GM23338 (cell line): Measurements from ENCODE around the gene PTPRZ1. TPM values are rescaled to one million over a fixed set of nuclear protein-coding genes. Genes with fewer than 3 reads are reported as not detected.

ENCODE experiments used
- ATAC-seq: fragments of 200-7000 bp; cut with Tn5 transposase; 3 replicates; pipeline ENCODE4 v1.9.1; 2020
- DNase-seq: peaks from one replicate; pipeline ENCODE4 v3.0.0-alpha.2; 2015; ENCODE audit warnings: low spot score
- H2AFZ ChIP-seq: fragments of 200-600 bp; sonication (generic); 2 replicates; pipeline ENCODE4 v1.8.0; 2016; ENCODE audit warnings: antibody characterized with exemption, mild to moderate bottlenecking, moderate library complexity
- H3F3A ChIP-seq: fragments of 200-600 bp; sonication (generic); replicated peaks from 2 replicates; pipeline ENCODE4 v1.8.0; 2017; ENCODE audit warnings: antibody characterized with exemption, mixed run types, low read depth
- H3K27ac ChIP-seq: fragments of 200-600 bp; sonication (generic); 2 replicates; pipeline ENCODE4 v1.6.1; 2016; ENCODE audit warnings: low read depth
- H3K27me3 ChIP-seq: fragments of 200-600 bp; sonication (generic); 2 replicates; pipeline ENCODE4 v1.8.0; 2016; ENCODE audit warnings: mild to moderate bottlenecking, mixed run types, moderate library complexity; ENCODE audit not compliant: insufficient read depth
- H3K36me3 ChIP-seq: fragments of 200-600 bp; sonication (generic); 2 replicates; pipeline ENCODE4 v1.8.0; 2016; ENCODE audit warnings: mild to moderate bottlenecking; ENCODE audit not compliant: insufficient read depth
- H3K4me1 ChIP-seq: fragments of 200-600 bp; sonication (generic); 2 replicates; pipeline ENCODE4 v1.8.0; 2016; ENCODE audit warnings: mild to moderate bottlenecking, moderate library complexity; ENCODE audit not compliant: insufficient read depth
- H3K4me2 ChIP-seq: fragments of 200-600 bp; sonication (generic); 2 replicates; pipeline ENCODE4 v1.7.1; 2017; ENCODE audit warnings: mixed run types
- H3K4me3 ChIP-seq: fragments of 200-600 bp; sonication (generic); 2 replicates; pipeline ENCODE4 v1.6.1; 2016; ENCODE audit warnings: mixed run types
- H3K79me2 ChIP-seq: fragments of 200-600 bp; sonication (generic); replicated peaks from 2 replicates; pipeline ENCODE4 v1.8.0; 2017; ENCODE audit warnings: mild to moderate bottlenecking; ENCODE audit not compliant: insufficient read depth
- H3K9me2 ChIP-seq: fragments of 200-600 bp; sonication (generic); 2 replicates; pipeline ENCODE4 v1.8.0; 2017; ENCODE audit not compliant: insufficient read depth
- H4K20me1 ChIP-seq: fragments of 200-600 bp; sonication (generic); replicated peaks from 2 replicates; pipeline ENCODE4 v1.8.0; 2017; ENCODE audit warnings: mild to moderate bottlenecking; ENCODE audit not compliant: insufficient read depth
- H3K27ac Mint-ChIP-seq: 2 replicates; pipeline ENCODE4 v1.8.0; 2020; ENCODE audit warnings: inconsistent platforms, mild to moderate bottlenecking, moderate library complexity, mixed read lengths
- H3K27me3 Mint-ChIP-seq: 3 replicates; pipeline ENCODE4 v1.8.0; 2022; ENCODE audit warnings: low read depth, mild to moderate bottlenecking, moderate library complexity, mixed read lengths, inconsistent platforms; ENCODE audit not compliant: insufficient read depth, poor library complexity
- H3K36me3 Mint-ChIP-seq: 3 replicates; pipeline ENCODE4 v1.8.0; 2021; ENCODE audit warnings: low read depth, mild to moderate bottlenecking, inconsistent platforms, moderate library complexity, mixed read lengths
- H3K4me1 Mint-ChIP-seq: 3 replicates; pipeline ENCODE4 v1.8.0; 2020; ENCODE audit warnings: mild to moderate bottlenecking, inconsistent platforms, mixed read lengths
- H3K4me3 Mint-ChIP-seq: 3 replicates; pipeline ENCODE4 v1.8.0; 2021; ENCODE audit warnings: moderate library complexity, mild to moderate bottlenecking, inconsistent platforms, mixed read lengths
- H3K9me3 Mint-ChIP-seq: 3 replicates; pipeline ENCODE4 v1.8.0; 2020; ENCODE audit warnings: moderate library complexity, mild to moderate bottlenecking, inconsistent platforms, mixed read lengths
- ETS1 ChIP-seq: IDR thresholded peaks from 2 replicates; pipeline ENCODE4 v1.6.1; 2016; ENCODE audit warnings: antibody characterized with exemption
- EZH2phosphoT487 ChIP-seq: fragments of 200-600 bp; sonication (generic); IDR thresholded peaks from one replicate; pipeline ENCODE4 v1.8.1; 2018; ENCODE audit warnings: antibody characterized with exemption; ENCODE audit not compliant: unreplicated experiment
- JUNB ChIP-seq: IDR thresholded peaks from one replicate; pipeline ENCODE4 v1.6.1; 2016; ENCODE audit warnings: antibody characterized with exemption; ENCODE audit not compliant: unreplicated experiment
- NANOG ChIP-seq: IDR thresholded peaks from 2 replicates; pipeline ENCODE4 v1.6.1; 2016; ENCODE audit warnings: antibody characterized with exemption, borderline replicate concordance
- POLR2AphosphoS5 ChIP-seq: IDR thresholded peaks from 2 replicates; pipeline ENCODE4 v1.6.1; 2016; ENCODE audit warnings: antibody characterized with exemption, low read depth
- REST ChIP-seq: IDR thresholded peaks from one replicate; pipeline ENCODE4 v1.6.1; 2018; ENCODE audit warnings: antibody characterized with exemption; ENCODE audit not compliant: unreplicated experiment
- STAT1 ChIP-seq: IDR thresholded peaks from one replicate; pipeline ENCODE4 v1.6.1; 2016; ENCODE audit warnings: antibody characterized with exemption; ENCODE audit not compliant: unreplicated experiment
- ZNF114 ChIP-seq: fragments of 250-450 bp; sonication (Bioruptor Pico); IDR thresholded peaks from 2 replicates; pipeline ENCODE4 v1.5.0; 2020; ENCODE audit warnings: mild to moderate bottlenecking, moderate library complexity
- polyA plus RNA-seq: library from polyadenylated mRNA; unstranded; fragments of >200 nt; fragmentation: Nextera tagmentation; extraction: Ambion mirVana; gene quantifications from 2 replicates; pipeline ENCODE4 v1.2.1, GENCODE V29; 2016
- total RNA-seq: library from RNA; depleted of rRNA; stranded (reverse); fragments of >200 nt; shearing (Covaris generic); gene quantifications from 2 replicates; pipeline ENCODE4 v1.2.3, GENCODE V29; 2014
- TF ChIP-seq, protein P1 (sequence below), 2 experiments: fragments of 200-600 bp in 1 of 2; sonication (generic) in 1 of 2; conservative IDR thresholded peaks; 2 replicates each; pipeline versions ENCODE4 v1.5.1 to v1.6.1; 2016 to 2017; ENCODE audit warnings: antibody characterized with exemption in 2 of 2, low read depth in 2 of 2, mild to moderate bottlenecking in 2 of 2, moderate library complexity in 1 of 2

PTPRZ1 gene
- total and polyA plus RNA-seq, 2 experiments from 2014 or later = 160 to 230 TPM

GRCh38 chr7:121953601-121954000 lies 80.6 kb downstream of the PTPRZ1 start:
- DNase-seq = no peak
- Histone ChIP-seq H3K4me3 (no peak overlapping the region), H4K20me1 (no peaks in the 10 kb centered on the region), H3K4me1 (peaks cover 27% of the 10 kb centered on the region), H3K79me2 (peaks cover 56% of the 10 kb centered on the region), H3K36me3 (no peaks in the 10 kb centered on the region), H3K9me2 (no peaks in the 10 kb centered on the region), H3K27ac (peak overlapping the region; percentile 63), H3K4me2 (peak overlapping the region; percentile 8; the same call in 1 of the 2 replicates), H3K27me3 (no peaks in the 10 kb centered on the region), H3F3A (no peaks in the 10 kb centered on the region), H2AFZ (no peak overlapping the region)
- Mint-ChIP-seq H3K36me3 (peaks cover 49% of the 10 kb centered on the region), H3K9me3 (no peaks in the 10 kb centered on the region), H3K27me3 (peaks cover 3% of the 10 kb centered on the region), H3K4me3 (no peak overlapping the region), H3K4me1 (peaks cover 71% of the 10 kb centered on the region), H3K27ac (peak overlapping the region; percentile 33; the same call in 1 of the 2 replicates)
- TF ChIP-seq REST (no peak), POLR2AphosphoS5 (no peak), STAT1 (no peak), NANOG (no peak; the same call in 1 of the 2 replicates), ZNF114 (CRISPR knock-in tag) (no peak), ETS1 (no peak), EZH2phosphoT487 (no peak), JUNB (no peak)
- TF ChIP-seq, protein P1, sequence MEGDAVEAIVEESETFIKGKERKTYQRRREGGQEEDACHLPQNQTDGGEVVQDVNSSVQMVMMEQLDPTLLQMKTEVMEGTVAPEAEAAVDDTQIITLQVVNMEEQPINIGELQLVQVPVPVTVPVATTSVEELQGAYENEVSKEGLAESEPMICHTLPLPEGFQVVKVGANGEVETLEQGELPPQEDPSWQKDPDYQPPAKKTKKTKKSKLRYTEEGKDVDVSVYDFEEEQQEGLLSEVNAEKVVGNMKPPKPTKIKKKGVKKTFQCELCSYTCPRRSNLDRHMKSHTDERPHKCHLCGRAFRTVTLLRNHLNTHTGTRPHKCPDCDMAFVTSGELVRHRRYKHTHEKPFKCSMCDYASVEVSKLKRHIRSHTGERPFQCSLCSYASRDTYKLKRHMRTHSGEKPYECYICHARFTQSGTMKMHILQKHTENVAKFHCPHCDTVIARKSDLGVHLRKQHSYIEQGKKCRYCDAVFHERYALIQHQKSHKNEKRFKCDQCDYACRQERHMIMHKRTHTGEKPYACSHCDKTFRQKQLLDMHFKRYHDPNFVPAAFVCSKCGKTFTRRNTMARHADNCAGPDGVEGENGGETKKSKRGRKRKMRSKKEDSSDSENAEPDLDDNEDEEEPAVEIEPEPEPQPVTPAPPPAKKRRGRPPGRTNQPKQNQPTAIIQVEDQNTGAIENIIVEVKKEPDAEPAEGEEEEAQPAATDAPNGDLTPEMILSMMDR (conservative IDR thresholded peaks at IDR 0.05; ENCODE audit: low read depth in 2 of 2) = no peak
- no peak for ATAC-seq

GRCh38 chr7:121954803-121955202 lies 81.8 kb downstream of the PTPRZ1 start:
- peaks cover 33% of the 10 kb centered on the region for H3K4me1 ChIP-seq
- no peak for TF ChIP-seq ETS1
- no peak for TF ChIP-seq STAT1
- no peak overlapping the region for H2AFZ ChIP-seq
- no peaks in the 10 kb centered on the region for H3F3A ChIP-seq
- H3K79me2 ChIP-seq = peaks cover 58% of the 10 kb centered on the region
- no peak overlapping the region for H3K4me2 ChIP-seq
- no peaks in the 10 kb centered on the region for H3K9me3 Mint-ChIP-seq
- H3K27me3 ChIP-seq = no peaks in the 10 kb centered on the region
- peaks cover 39% of the 10 kb centered on the region for H3K36me3 Mint-ChIP-seq
- H4K20me1 ChIP-seq = no peaks in the 10 kb centered on the region
- ATAC-seq (no peak), DNase-seq (no peak)
- H3K4me3 Mint-ChIP-seq = no peak overlapping the region
- H3K9me2 ChIP-seq = no peaks in the 10 kb centered on the region
- peaks cover 5% of the 10 kb centered on the region for H3K27me3 Mint-ChIP-seq
- H3K27ac ChIP-seq = no peak overlapping the region
- no peaks in the 10 kb centered on the region for H3K36me3 ChIP-seq
- 0 out of 2 replicates have a peak overlapping the region, but pooled peaks have one; percentile 58 for H3K27ac Mint-ChIP-seq
- peaks cover 67% of the 10 kb centered on the region for H3K4me1 Mint-ChIP-seq
- H3K4me3 ChIP-seq = no peak overlapping the region
